ENCODE data around the gene INTS1. TPM values are rescaled to one million over a fixed set of nuclear protein-coding genes. Genes with fewer than 3 reads are reported as not detected.

INTS1 gene
- total and polyA plus RNA-seq, 2 donors (not counting 1 experiment from before 2014, with no cell fraction given), result 128 to 160 TPM

- POLR2A ChIA-PET, result no interaction called here
- Histone ChIP-seq H4K20me1 (ENCODE audit: control insufficient read depth, insufficient read depth, low read length, poor library complexity, severe bottlenecking) (no peaks in the 10 kb centered on the region), H3K4me2 (replicated peaks; ENCODE audit: low read depth, low read length, poor library complexity, severe bottlenecking) (peak overlapping the region; percentile 100), H3K27me3 (replicated peaks in 1 of 4; ENCODE audit: control extremely low read depth in 1 of 4, control insufficient read depth in 3 of 4, insufficient read depth in 4 of 4, low read length in 3 of 4) (no peaks in the 10 kb centered on the region), H3K79me2 (ENCODE audit: control insufficient read depth, insufficient read depth, low read length) (no peaks in the 10 kb centered on the region), H3K9ac (ENCODE audit: low read length) (no peak overlapping the region), H3K9me3 (ENCODE audit: control extremely low read depth in 1 of 3, control insufficient read depth in 2 of 3, insufficient read depth in 1 of 3, low read length in 2 of 3) (peaks cover 0 to 6% (median 0%) of the 10 kb centered on the region in 3 donors), H3K4me1 (ENCODE audit: control insufficient read depth in 2 of 2, insufficient read depth in 2 of 2, low read length in 2 of 2) (peaks cover 18 to 26% of the 10 kb centered on the region in 2 donors), H3K4me3 (ENCODE audit: control extremely low read depth in 1 of 5, extremely low read depth in 1 of 5, insufficient read depth in 1 of 5, low read depth in 2 of 5, low read length in 4 of 5) (no peak overlapping the region), H3K36me3 (replicated peaks in 1 of 2; ENCODE audit: control extremely low read depth in 1 of 2, control insufficient read depth in 1 of 2, extremely low read depth in 1 of 2, insufficient read depth in 2 of 2, low read length in 1 of 2) (no peaks in the 10 kb centered on the region), H2AFZ (ENCODE audit: insufficient read depth, low read depth, low read length, poor library complexity, severe bottlenecking) (no peak overlapping the region), H3K27ac (ENCODE audit: low read length in 2 of 2) (no peak overlapping the region)
- H3K4me3 Mint-ChIP-seq, result peak overlapping the region; percentile 81
- peak overlapping the region; percentile 15 for H3K27ac Mint-ChIP-seq
- no peaks in the 10 kb centered on the region for H3K27me3 Mint-ChIP-seq
- ATAC-seq (ENCODE audit: low read depth) (no peak), DNase-seq (no peak)
- H3K9me3 Mint-ChIP-seq (ENCODE audit: insufficient read depth), result no peaks in the 10 kb centered on the region
- 45% methylated on average over 26 of the region's 30 CpGs for WGBS (ENCODE audit: insufficient coverage)
- H3K4me1 Mint-ChIP-seq, result peaks cover 20% of the 10 kb centered on the region
- no peak for TF ChIP-seq EZH2 (IDR thresholded peaks at IDR 0.05; ENCODE audit: borderline replicate concordance, insufficient read depth, low read depth, low read length, poor library complexity, severe bottlenecking)
- TF ChIP-seq CTCF (IDR thresholded peaks at IDR 0.05), result no peak
- CTCF ChIA-PET, result interaction anchor here (1.2 kb wide), 1 partner anchor 14 kb away, joined by 5 read pairs; no protein-coding TSS in a partner anchor
- intact Hi-C loops (cut with micrococcal nuclease), result no loop called here
These were observed 43.2 kb downstream of the INTS1 start for GRCh38 chr7:1460821-1461645.

All from B cell (primary cell).